H1 (cell line): Measurements from ENCODE around the gene TMIGD1. TPM values are rescaled to one million over a fixed set of nuclear protein-coding genes. Genes with fewer than 3 reads are reported as not detected.

Source experiments
- CTCF ChIA-PET: fragments of 300-600 bp; sonication (Branson Sonifier 250); formaldehyde crosslinking; loops from one replicate; lab custom pipeline; 2021; ENCODE audit not compliant: partially characterized antibody; lab: Charles Lee
- POLR2A ChIA-PET: fragments of 300-600 bp; sonication (Branson Sonifier 250); formaldehyde crosslinking; loops from one replicate; lab custom pipeline; 2021; ENCODE audit warnings: inconsistent platforms; ENCODE audit not compliant: partially characterized antibody; lab: Charles Lee
- DNase-seq, 2 experiments: peaks; one replicate each; pipeline versions ENCODE4 v3.0.0 to v3.0.0-alpha.2; 2010 to 2022; ENCODE audit warnings: low spot score in 2 of 2, low read depth in 1 of 2, mixed read lengths in 1 of 2
- FAIRE-seq: peaks from 2 replicates; lab custom pipeline; 2011; peaks lifted over from hg19 to GRCh38; lab: Jason Lieb, UNC
- H2AFZ ChIP-seq: 2 replicates; pipeline ENCODE4 v1.8.1; 2012; ENCODE audit warnings: low read length, inconsistent platforms
- H2AK5ac ChIP-seq: 2 replicates; pipeline ENCODE4 v1.6.1; 2013; ENCODE audit warnings: low read depth, low read length
- H2BK120ac ChIP-seq: replicated peaks from 2 replicates; pipeline ENCODE3; 2013; ENCODE audit warnings: low read depth, low read length, inconsistent platforms
- H2BK12ac ChIP-seq: 2 replicates; pipeline ENCODE4 v1.6.1; 2013; ENCODE audit warnings: low read depth, low read length
- H2BK15ac ChIP-seq: 2 replicates; pipeline ENCODE4 v1.6.1; 2013; ENCODE audit warnings: low read length
- H2BK20ac ChIP-seq: 2 replicates; pipeline ENCODE4 v1.6.1; 2013; ENCODE audit warnings: low read length
- H2BK5ac ChIP-seq: 2 replicates; pipeline ENCODE4 v1.6.1; 2013; ENCODE audit warnings: low read depth, low read length
- H3K14ac ChIP-seq: 2 replicates; pipeline ENCODE4 v1.6.1; 2013; ENCODE audit warnings: inconsistent platforms; ENCODE audit not compliant: insufficient read length
- H3K18ac ChIP-seq: 2 replicates; pipeline ENCODE4 v1.6.1; 2013; ENCODE audit warnings: low read length; ENCODE audit errors: extremely low read depth
- H3K23ac ChIP-seq: 2 replicates; pipeline ENCODE4 v1.6.1; 2013; ENCODE audit warnings: inconsistent platforms; ENCODE audit not compliant: insufficient read length
- H3K23me2 ChIP-seq: 2 replicates; pipeline ENCODE4 v1.6.1; 2013; ENCODE audit warnings: low read depth, low read length
- H3K27ac ChIP-seq: 2 replicates; pipeline ENCODE4 v1.6.1; 2011; ENCODE audit warnings: low read depth, low read length, inconsistent platforms
- H3K27me3 ChIP-seq, 4 experiments: replicated peaks in 1 of 4; 1 replicate in 1 of 4; 2 replicates in 3 of 4; pipeline versions ENCODE4 v1.6.1 to v1.8.1; 2011 to 2013; ENCODE audit warnings: low read length in 3 of 4, mild to moderate bottlenecking in 3 of 4, inconsistent platforms in 2 of 4, mixed read lengths in 2 of 4, moderate library complexity in 1 of 4; ENCODE audit not compliant: control insufficient read depth in 3 of 4, insufficient read depth in 3 of 4; ENCODE audit errors: extremely low read depth in 1 of 4
- H3K36me3 ChIP-seq, 4 experiments: 2 replicates each; pipeline versions ENCODE4 v1.6.1 to v1.8.1; 2011 to 2013; ENCODE audit warnings: mild to moderate bottlenecking in 4 of 4, low read length in 3 of 4, moderate library complexity in 2 of 4, control low read depth in 1 of 4, inconsistent platforms in 1 of 4; ENCODE audit not compliant: insufficient read depth in 4 of 4, control insufficient read depth in 2 of 4
- H3K4ac ChIP-seq: replicated peaks from 2 replicates; pipeline ENCODE3; 2013; ENCODE audit warnings: low read length, low read depth, mixed read lengths, inconsistent platforms; ENCODE audit not compliant: insufficient read length
- H3K4me1 ChIP-seq, 4 experiments: replicated peaks in 1 of 4; 1 replicate in 1 of 4; 2 replicates in 3 of 4; pipeline versions ENCODE4 v1.6.1 to v1.8.1; 2011 to 2013; ENCODE audit warnings: low read length in 3 of 4, inconsistent platforms in 2 of 4, mixed read lengths in 1 of 4; ENCODE audit not compliant: insufficient read depth in 4 of 4, control insufficient read depth in 3 of 4
- H3K4me2 ChIP-seq, 2 experiments: 2 replicates each; pipeline versions ENCODE4 v1.6.1 to v1.8.1; 2011 to 2013; ENCODE audit warnings: low read depth in 2 of 2, low read length in 2 of 2, control low read depth in 1 of 2, inconsistent platforms in 1 of 2, mild to moderate bottlenecking in 1 of 2; ENCODE audit not compliant: insufficient read depth in 1 of 2
- H3K4me3 ChIP-seq, 4 experiments: fragments of 200-600, 300-600 bp in 1 of 4; sonication (generic), shearing (Covaris generic), sonication (Bioruptor Twin) in 1 of 4; 2 replicates each; pipeline versions ENCODE4 v1.5.1 to v1.8.1; 2011 to 2016; ENCODE audit warnings: low read length in 4 of 4, low read depth in 3 of 4, control low read depth in 2 of 4, inconsistent platforms in 2 of 4, mild to moderate bottlenecking in 2 of 4, mixed read lengths in 1 of 4, moderate library complexity in 1 of 4; ENCODE audit not compliant: insufficient read depth in 2 of 4; ENCODE audit errors: extremely low read depth in 1 of 4
- H3K56ac ChIP-seq: replicated peaks from 2 replicates; pipeline ENCODE3; 2013; ENCODE audit warnings: low read depth, mild to moderate bottlenecking, mixed read lengths, low read length, inconsistent platforms; ENCODE audit not compliant: insufficient read length
- H3K79me1 ChIP-seq: 2 replicates; pipeline ENCODE4 v1.6.1; 2013; ENCODE audit warnings: low read depth, low read length, control low read depth
- H3K79me2 ChIP-seq, 2 experiments: 2 replicates each; pipeline versions ENCODE4 v1.6.1 to v1.8.1; 2012 to 2013; ENCODE audit warnings: low read length in 2 of 2, mild to moderate bottlenecking in 2 of 2, inconsistent platforms in 1 of 2; ENCODE audit not compliant: insufficient read depth in 2 of 2, control insufficient read depth in 1 of 2
- H3K9ac ChIP-seq, 4 experiments: replicated peaks in 1 of 4; 1 replicate in 1 of 4; 2 replicates in 3 of 4; pipeline versions ENCODE4 v1.6.1 to v1.8.1; 2011 to 2013; ENCODE audit warnings: low read depth in 3 of 4, low read length in 3 of 4, control low read depth in 2 of 4, mild to moderate bottlenecking in 2 of 4, moderate library complexity in 2 of 4, inconsistent platforms in 1 of 4; ENCODE audit errors: extremely low read depth in 1 of 4
- H3K9me3 ChIP-seq, 2 experiments: 2 replicates each; pipeline versions ENCODE4 v1.6.1 to v1.8.1; 2012 to 2013; ENCODE audit warnings: mild to moderate bottlenecking in 2 of 2, moderate library complexity in 2 of 2, control low read depth in 1 of 2, inconsistent platforms in 1 of 2, low read depth in 1 of 2, low read length in 1 of 2, mixed read lengths in 1 of 2; ENCODE audit not compliant: insufficient read depth in 2 of 2
- H4K20me1 ChIP-seq, 2 experiments: replicated peaks in 1 of 2; 2 replicates each; pipeline versions ENCODE3 to v1.8.1; 2011 to 2013; ENCODE audit warnings: inconsistent platforms in 2 of 2, low read length in 2 of 2, mild to moderate bottlenecking in 1 of 2; ENCODE audit not compliant: insufficient read depth in 2 of 2, control insufficient read depth in 1 of 2
- H4K5ac ChIP-seq: 2 replicates; pipeline ENCODE4 v1.6.1; 2013; ENCODE audit warnings: low read length, low read depth, mixed read lengths, inconsistent platforms; ENCODE audit not compliant: insufficient read length
- H4K8ac ChIP-seq: 2 replicates; pipeline ENCODE4 v1.8.0; 2013; ENCODE audit warnings: mild to moderate bottlenecking, moderate library complexity, low read length, inconsistent platforms; ENCODE audit not compliant: insufficient read depth; ENCODE audit errors: extremely low read depth
- H4K91ac ChIP-seq: replicated peaks from 2 replicates; pipeline ENCODE3; 2013; ENCODE audit warnings: low read length, mixed read lengths, inconsistent platforms; ENCODE audit not compliant: insufficient read length
- ATF3 ChIP-seq: IDR thresholded peaks from 2 replicates; pipeline ENCODE4 v1.6.1; 2011; ENCODE audit warnings: low read depth, mild to moderate bottlenecking, low read length; ENCODE audit not compliant: insufficient read depth
- BCL11A ChIP-seq, 2 experiments: IDR thresholded peaks; one replicate each; pipeline ENCODE4 v1.6.1; 2011; ENCODE audit warnings: low read depth in 2 of 2, low read length in 2 of 2, mild to moderate bottlenecking in 2 of 2
- CHD2 ChIP-seq: IDR thresholded peaks from 2 replicates; pipeline ENCODE4 v1.6.1; 2012; ENCODE audit warnings: low read length, improper control_type of control experiment
- CTBP2 ChIP-seq: IDR thresholded peaks from 2 replicates; pipeline ENCODE4 v1.7.0; 2011; ENCODE audit warnings: borderline replicate concordance, mild to moderate bottlenecking, moderate library complexity, mixed read lengths, low read length; ENCODE audit not compliant: insufficient read depth, insufficient read length
- EZH2 ChIP-seq: fragments of 200-600 bp; sonication (generic); IDR thresholded peaks from 2 replicates; pipeline ENCODE4 v1.7.1; 2012; ENCODE audit warnings: low read depth, mild to moderate bottlenecking, moderate library complexity, low read length, inconsistent platforms; ENCODE audit not compliant: severe bottlenecking
- PHF8 ChIP-seq: fragments of 200-600 bp; sonication (generic); conservative IDR thresholded peaks from 2 replicates; pipeline ENCODE4 v1.7.1; 2012; ENCODE audit warnings: low read depth, mild to moderate bottlenecking, inconsistent platforms, low read length, moderate library complexity
- RBBP5 ChIP-seq: IDR thresholded peaks from 2 replicates; pipeline ENCODE4 v1.7.1; 2012; ENCODE audit warnings: low read depth, mild to moderate bottlenecking, inconsistent platforms, low read length, moderate library complexity, borderline replicate concordance
- RFX5 ChIP-seq: IDR thresholded peaks from 2 replicates; pipeline ENCODE4 v1.6.1; 2011; ENCODE audit warnings: low read depth, low read length, improper control_type of control experiment, borderline replicate concordance
- TAF1 ChIP-seq: IDR thresholded peaks from 2 replicates; pipeline ENCODE4 v1.6.1; 2011; ENCODE audit warnings: mild to moderate bottlenecking, low read depth, low read length
- polyA plus RNA-seq, 7 experiments: library from polyadenylated mRNA; depleted of rRNA in 3 of 7; stranded (reverse) in 5 of 7; unstranded in 2 of 7; fragments of >200 nt in 5 of 7; fragments of 200-250 nt in 2 of 7; gene quantifications; 1 replicate in 5 of 7; 2 replicates in 1 of 7; 4 replicates in 1 of 7; pipeline versions ENCODE4 v1.2.1 to v1.2.3, GENCODE V29; 2011 to 2013; ENCODE audit warnings: missing spikeins in 2 of 7, mixed read lengths in 2 of 7
- total RNA-seq: library from RNA; stranded (reverse); fragmentation: NEBNext Ultra II Directional; extraction: Animal tissue kit (Norgen Biotek cat#: 25700); gene quantifications from 2 replicates; pipeline ENCODE4 v1.2.1, GENCODE V29; 2021

TMIGD1 gene
- total and polyA plus RNA-seq, 2 of the 8 experiments (the other 6 are each of a cell fraction or from before 2014, with no cell fraction given): not detected

GRCh38 chr17:30357476-30357875, 23.6 kb upstream of the TMIGD1 start:
- Histone ChIP-seq H2BK5ac (no peak overlapping the region), H3K18ac (no peak overlapping the region), H3K27ac (no peak overlapping the region), H3K4me3 (no peak overlapping the region), H4K8ac (no peak overlapping the region), H3K9me3 (peaks cover 0 to 4% of the 10 kb centered on the region in 2 experiments; a peak in 1 of 4 replicates), H3K23ac (no peak overlapping the region), H3K36me3 (no peaks in the 10 kb centered on the region), H3K9ac (no peak overlapping the region), H3K79me1 (no peaks in the 10 kb centered on the region), H3K4ac (no peak overlapping the region), H4K5ac (no peak overlapping the region), H3K23me2 (no peaks in the 10 kb centered on the region), H3K14ac (no peak overlapping the region), H2AK5ac (no peak overlapping the region), H3K27me3 (no peaks in the 10 kb centered on the region), H2BK15ac (no peak overlapping the region), H3K56ac (no peak overlapping the region), H2BK12ac (no peak overlapping the region), H2BK120ac (no peak overlapping the region), H4K91ac (no peak overlapping the region), H3K4me1 (no peaks in the 10 kb centered on the region), H2BK20ac (no peak overlapping the region), H2AFZ (no peak overlapping the region), H4K20me1 (no peaks in the 10 kb centered on the region), H3K4me2 (no peak overlapping the region), H3K79me2 (no peaks in the 10 kb centered on the region)
- DNase-seq: no peak
- ChIA-PET CTCF (interaction anchor here (0.8 to 2.2 kb wide), 4 partner anchors 16 to 21 kb away, joined by 3 to 9 read pairs (median 5); no protein-coding TSS in a partner anchor), POLR2A (interaction anchor here (0.5 kb wide), 1 partner anchor 240 kb away, joined by 3 read pairs; no protein-coding TSS in a partner anchor)
- FAIRE-seq: no peak
- TF ChIP-seq RBBP5 (no peak), RFX5 (no peak), ATF3 (no peak), CTBP2 (no peak), CHD2 (no peak), TAF1 (no peak), EZH2 (no peak), PHF8 (no peak), BCL11A (IDR thresholded peaks at IDR 0.05; ENCODE audit: low read depth in 2 of 2, low read length in 2 of 2) (no peak)
